HEK293T (cell line): ENCODE data around the gene SLC16A4.

Source experiments
- BHLHE40 ChIP-seq: fragments of 450-650 bp; IDR thresholded peaks from 2 replicates; pipeline ENCODE4 v1.6.1; 2016; ENCODE audit warnings: mild to moderate bottlenecking, moderate library complexity, borderline replicate concordance
- ELF4 ChIP-seq: fragments of 450-650 bp; IDR thresholded peaks from 2 replicates; pipeline ENCODE4 v1.6.1; 2017; ENCODE audit warnings: antibody characterized with exemption
- FOXA1 ChIP-seq: fragments of 450-650 bp; IDR thresholded peaks from 2 replicates; pipeline ENCODE4 v1.6.1; 2016; ENCODE audit warnings: mild to moderate bottlenecking
- FOXM1 ChIP-seq: fragments of 450-650 bp; IDR thresholded peaks from 2 replicates; pipeline ENCODE4 v1.6.1; 2017; ENCODE audit warnings: mild to moderate bottlenecking, borderline replicate concordance
- LEF1 ChIP-seq: fragments of 450-650 bp; IDR thresholded peaks from 2 replicates; pipeline ENCODE4 v1.6.1; 2017; ENCODE audit warnings: mild to moderate bottlenecking, borderline replicate concordance
- NFRKB ChIP-seq: fragments of 450-650 bp; IDR thresholded peaks from 2 replicates; pipeline ENCODE4 v1.6.1; 2016; ENCODE audit warnings: mild to moderate bottlenecking, moderate library complexity
- PKNOX1 ChIP-seq: fragments of 450-650 bp; IDR thresholded peaks from 2 replicates; pipeline ENCODE4 v1.6.1; 2016
- SP1 ChIP-seq: fragments of 450-650 bp; IDR thresholded peaks from 2 replicates; pipeline ENCODE4 v1.6.1; 2017

DNA sequence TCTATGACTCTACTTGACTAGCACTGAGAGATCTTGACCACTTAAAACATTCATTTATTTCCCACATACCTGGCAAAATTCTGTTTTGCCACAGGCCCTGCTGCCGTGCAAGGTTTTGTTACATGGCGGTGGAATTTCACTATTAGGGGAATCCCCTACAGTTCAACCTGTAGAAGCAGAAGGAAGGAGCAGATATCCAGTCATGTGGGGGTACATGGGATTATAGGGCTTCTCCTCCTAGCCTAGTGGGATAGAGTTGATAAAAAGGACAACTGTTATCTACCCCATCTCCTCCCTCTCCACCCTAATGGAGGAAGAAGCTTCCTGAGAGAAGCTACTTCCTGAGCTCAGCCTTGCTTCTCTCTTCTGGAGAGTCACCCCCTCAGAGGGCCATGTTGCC lies 42.4 kb upstream of the SLC16A4 start:
- TF ChIP-seq FOXM1 (no peak), PKNOX1 (no peak), FOXA1 (no peak), BHLHE40 (no peak), SP1 (no peak), NFRKB (no peak), ELF4 (no peak), LEF1 (no peak)
